HepG2 (cell line): ENCODE data around the gene PKMYT1. TPM values are rescaled to one million over a fixed set of nuclear protein-coding genes. Genes with fewer than 3 reads are reported as not detected.

ENCODE experiments used
- ATAC-seq: fragments of 200-7000 bp; cut with Tn5 transposase; 3 replicates; pipeline ENCODE4 v1.9.1; 2020; ENCODE audit warnings: mild to moderate bottlenecking, moderate library complexity
- BruUV-seq: library from RNA; stranded (reverse); fragments of 400-500 nt; replicated peaks from 2 replicates; lab custom pipeline; 2021; lab: Mats Ljungman, UMichigan
- CTCF ChIA-PET: fragments of 300-600 bp; formaldehyde crosslinking; extraction: SDS; loops from one replicate; lab custom pipeline; 2021; ENCODE audit warnings: low total read pairs, inconsistent platforms, low intra/inter-chr PET ratio; lab: Yijun Ruan, JAX
- POLR2A ChIA-PET: fragments of 350-600 bp; sonication (Branson Sonifier 250); formaldehyde crosslinking; loops from one replicate; lab custom pipeline; 2020; ENCODE audit warnings: antibody characterized with exemption, inconsistent platforms; lab: Yijun Ruan, JAX
- DNase-seq: peaks from one replicate; pipeline ENCODE4 v3.0.0-alpha.2; 2015; ENCODE audit warnings: low spot score
- FAIRE-seq: peaks from 3 replicates; lab custom pipeline; 2011; peaks lifted over from hg19 to GRCh38; lab: Jason Lieb, UNC
- H2AFZ ChIP-seq: one replicate; pipeline ENCODE4 v1.6.1; 2011; ENCODE audit warnings: low read length, inconsistent platforms
- H3K27ac ChIP-seq: fragments of 300-600 bp; 3 replicates; pipeline ENCODE4 v1.8.0; 2011; ENCODE audit warnings: mixed run types, mild to moderate bottlenecking, mixed read lengths, low read length, inconsistent platforms; ENCODE audit not compliant: insufficient read depth; ENCODE audit errors: extremely low read length
- H3K27me3 ChIP-seq, 2 experiments: fragments of 200-600 bp in 1 of 2; 2 replicates in 1 of 2; 3 replicates in 1 of 2; pipeline versions ENCODE4 v1.6.0 to v1.8.0; 2011; ENCODE audit warnings: low read length in 2 of 2, mild to moderate bottlenecking in 2 of 2, moderate library complexity in 2 of 2, inconsistent platforms in 1 of 2; ENCODE audit not compliant: insufficient read depth in 2 of 2, control insufficient read depth in 1 of 2
- H3K36me3 ChIP-seq, 2 experiments: fragments of 200-600 bp in 1 of 2; replicated peaks in 1 of 2; 2 replicates in 1 of 2; 3 replicates in 1 of 2; pipeline versions ENCODE4 v1.5.1 to v1.8.0; 2011; ENCODE audit warnings: low read length in 2 of 2, inconsistent platforms in 1 of 2; ENCODE audit not compliant: insufficient read depth in 2 of 2, control insufficient read depth in 1 of 2
- H3K4me1 ChIP-seq: 2 replicates; pipeline ENCODE4 v1.5.1; 2012; ENCODE audit warnings: low read length, inconsistent platforms; ENCODE audit not compliant: insufficient read depth
- H3K4me2 ChIP-seq: 2 replicates; pipeline ENCODE4 v1.6.0; 2011; ENCODE audit warnings: low read depth, low read length, inconsistent platforms
- H3K4me3 ChIP-seq, 3 experiments: fragments of 200-600 bp in 1 of 3; sonication (generic), shearing (Covaris generic) in 1 of 3; replicated peaks in 1 of 3; 2 replicates each; pipeline ENCODE4 v1.5.1; 2011 to 2016; ENCODE audit warnings: low read length in 3 of 3, inconsistent platforms in 2 of 3, low read depth in 2 of 3, mild to moderate bottlenecking in 2 of 3, control low read depth in 1 of 3, mixed read lengths in 1 of 3; ENCODE audit not compliant: insufficient read depth in 1 of 3
- H3K79me2 ChIP-seq: one replicate; pipeline ENCODE4 v1.6.1; 2011; ENCODE audit warnings: low read length, inconsistent platforms; ENCODE audit not compliant: insufficient read depth
- H3K9ac ChIP-seq: 2 replicates; pipeline ENCODE4 v1.6.0; 2011; ENCODE audit warnings: mild to moderate bottlenecking, low read depth, low read length, inconsistent platforms; ENCODE audit not compliant: insufficient read depth
- H3K9me3 ChIP-seq: 2 replicates; pipeline ENCODE4 v1.5.1; 2012; ENCODE audit warnings: mild to moderate bottlenecking, low read length
- H4K20me1 ChIP-seq: 2 replicates; pipeline ENCODE4 v1.6.0; 2011; ENCODE audit warnings: inconsistent platforms, mild to moderate bottlenecking, low read length, moderate library complexity; ENCODE audit not compliant: insufficient read depth
- CEBPG ChIP-seq: IDR thresholded peaks from 2 replicates; pipeline ENCODE4 v1.6.1; 2016
- ELF4 ChIP-seq: sonication (generic); formaldehyde crosslinking; IDR thresholded peaks from 2 replicates; pipeline ENCODE4 v1.5.0; 2020; ENCODE audit warnings: missing genetic modification reagents, mild to moderate bottlenecking, moderate library complexity, borderline replicate concordance
- HMG20B ChIP-seq: conservative IDR thresholded peaks from 2 replicates; pipeline ENCODE4 v1.6.1; 2016; ENCODE audit warnings: missing genetic modification reagents, missing compliant biosample characterization
- MAFF ChIP-seq: IDR thresholded peaks from 2 replicates; pipeline ENCODE4 v1.6.1; 2011; ENCODE audit warnings: low read depth, low read length, improper control_type of control experiment
- MATR3 ChIP-seq: sonication (generic); formaldehyde crosslinking; IDR thresholded peaks from 2 replicates; pipeline ENCODE4 v1.4.0; 2020; ENCODE audit warnings: missing genetic modification reagents
- PRMT3 ChIP-seq: sonication (generic); formaldehyde crosslinking; IDR thresholded peaks from 2 replicates; pipeline ENCODE4 v1.8.1; 2022; ENCODE audit warnings: low read depth, mild to moderate bottlenecking, moderate library complexity, missing genetic modification reagents, borderline replicate concordance
- REXO4 ChIP-seq: sonication (generic); formaldehyde crosslinking; IDR thresholded peaks from 2 replicates; pipeline ENCODE4 v1.8.0; 2022; ENCODE audit warnings: missing genetic modification reagents, mild to moderate bottlenecking, borderline replicate concordance
- SP2 ChIP-seq: sonication (generic); formaldehyde crosslinking; IDR thresholded peaks from 2 replicates; pipeline ENCODE4 v1.5.1; 2020; ENCODE audit warnings: mild to moderate bottlenecking, missing genetic modification reagents
- TP53 ChIP-seq: sonication (generic); formaldehyde crosslinking; conservative IDR thresholded peaks from 2 replicates; pipeline ENCODE4 v1.4.0; 2020; ENCODE audit warnings: missing genetic modification reagents
- YEATS2 ChIP-seq: sonication (generic); formaldehyde crosslinking; IDR thresholded peaks from 2 replicates; pipeline ENCODE4 v1.4.0; 2020; ENCODE audit warnings: missing genetic modification reagents, borderline replicate concordance
- ZFAT ChIP-seq: sonication (generic); formaldehyde crosslinking; conservative IDR thresholded peaks from 2 replicates; pipeline ENCODE4 v1.8.1; 2023; ENCODE audit warnings: missing genetic modification reagents, inconsistent platforms
- ZKSCAN8 ChIP-seq: IDR thresholded peaks from 2 replicates; pipeline ENCODE4 v1.6.1; 2016; ENCODE audit warnings: borderline replicate concordance, missing genetic modification reagents, missing compliant biosample characterization
- ZNF235 ChIP-seq: sonication (generic); formaldehyde crosslinking; IDR thresholded peaks from 2 replicates; pipeline ENCODE4 v1.8.1; 2023; ENCODE audit warnings: mild to moderate bottlenecking, missing genetic modification reagents, borderline replicate concordance
- ZNF30 ChIP-seq: sonication (generic); formaldehyde crosslinking; IDR thresholded peaks from 2 replicates; pipeline ENCODE4 v1.5.0; 2020; ENCODE audit warnings: mild to moderate bottlenecking, missing genetic modification reagents
- ZNF629 ChIP-seq: sonication (generic); formaldehyde crosslinking; conservative IDR thresholded peaks from 2 replicates; pipeline ENCODE4 v1.5.0; 2020; ENCODE audit warnings: missing genetic modification reagents
- ZNF713 ChIP-seq: sonication (generic); formaldehyde crosslinking; IDR thresholded peaks from 2 replicates; pipeline ENCODE4 v1.4.0; 2020; ENCODE audit warnings: mild to moderate bottlenecking, missing genetic modification reagents
- ZNF781 ChIP-seq: sonication (generic); formaldehyde crosslinking; IDR thresholded peaks from 2 replicates; pipeline ENCODE4 v1.5.1; 2020; ENCODE audit warnings: borderline replicate concordance, mild to moderate bottlenecking, missing genetic modification reagents; ENCODE audit errors: not compliant biosample characterization
- ZNF879 ChIP-seq: sonication (generic); formaldehyde crosslinking; IDR thresholded peaks from 2 replicates; pipeline ENCODE4 v1.8.1; 2023; ENCODE audit warnings: missing genetic modification reagents
- WGBS: methylation state at CpG from one replicate; pipeline ENCODE4 v1.1.6; 2017; ENCODE audit warnings: low lambda C conversion rate; 5-methylcytosine and 5-hydroxymethylcytosine counted together
- in situ Hi-C: cut with HindIII; loops from 2 replicates; pipeline ENCODE4 v1.10.0; 2017; ENCODE audit warnings: low pct_unique_long_range_greater_than_20kb; ENCODE audit not compliant: extremely low pct_ligation_motif_present
- intact Hi-C: fragments of 100-400 bp; cut with micrococcal nuclease; formaldehyde crosslinking; loops from one replicate; pipeline ENCODE4 v1.10.0; 2022; ENCODE audit not compliant: unreplicated experiment
- polyA plus RNA-seq, 8 experiments: library from polyadenylated mRNA; depleted of rRNA in 3 of 8; stranded (reverse) in 7 of 8; unstranded in 1 of 8; fragments of >200 nt; fragmentation: Illumina TruSeq in 4 of 8; extraction: Trizol in 4 of 8; gene quantifications; 2 replicates each; pipeline versions ENCODE4 v1.2.1 to v1.2.3, GENCODE V29; 2011 to 2016; ENCODE audit warnings: low read depth in 4 of 8, missing spikeins in 1 of 8, mixed read lengths in 1 of 8; ENCODE audit not compliant: insufficient read depth in 1 of 8
- total RNA-seq, 5 experiments: library from RNA; depleted of rRNA; stranded (reverse); fragments of >200 nt; fragmentation: Illumina TruSeq; extraction: Trizol; gene quantifications; 2 replicates each; pipeline ENCODE4 v1.2.3, GENCODE V29; 2016; ENCODE audit warnings: low read depth in 1 of 5
- TF ChIP-seq, protein P1 (sequence below): sonication (generic); formaldehyde crosslinking; IDR thresholded peaks from 2 replicates; pipeline ENCODE4 v1.4.0; 2020; ENCODE audit warnings: missing genetic modification reagents
- TF ChIP-seq, protein P2 (sequence below): sonication (generic); formaldehyde crosslinking; IDR thresholded peaks from 2 replicates; pipeline ENCODE4 v1.5.0; 2020; ENCODE audit warnings: mild to moderate bottlenecking, low read depth, missing genetic modification reagents, borderline replicate concordance
- TF ChIP-seq, protein P3 (sequence below): sonication (generic); formaldehyde crosslinking; IDR thresholded peaks from 2 replicates; pipeline ENCODE4 v1.8.1; 2023; ENCODE audit warnings: mild to moderate bottlenecking, missing genetic modification reagents

PKMYT1 gene
- total and polyA plus RNA-seq, 2 of the 13 experiments (the other 11 are each of a cell fraction or from before 2014, with no cell fraction given) = 7.0 to 27.8 TPM

- peak; percentile 42; the same call in 1 of the 2 replicates for TF ChIP-seq SP2 (CRISPR knock-in tag)
- no peak for TF ChIP-seq MAFF
- no peak for TF ChIP-seq REXO4
- TF ChIP-seq, protein P1, sequence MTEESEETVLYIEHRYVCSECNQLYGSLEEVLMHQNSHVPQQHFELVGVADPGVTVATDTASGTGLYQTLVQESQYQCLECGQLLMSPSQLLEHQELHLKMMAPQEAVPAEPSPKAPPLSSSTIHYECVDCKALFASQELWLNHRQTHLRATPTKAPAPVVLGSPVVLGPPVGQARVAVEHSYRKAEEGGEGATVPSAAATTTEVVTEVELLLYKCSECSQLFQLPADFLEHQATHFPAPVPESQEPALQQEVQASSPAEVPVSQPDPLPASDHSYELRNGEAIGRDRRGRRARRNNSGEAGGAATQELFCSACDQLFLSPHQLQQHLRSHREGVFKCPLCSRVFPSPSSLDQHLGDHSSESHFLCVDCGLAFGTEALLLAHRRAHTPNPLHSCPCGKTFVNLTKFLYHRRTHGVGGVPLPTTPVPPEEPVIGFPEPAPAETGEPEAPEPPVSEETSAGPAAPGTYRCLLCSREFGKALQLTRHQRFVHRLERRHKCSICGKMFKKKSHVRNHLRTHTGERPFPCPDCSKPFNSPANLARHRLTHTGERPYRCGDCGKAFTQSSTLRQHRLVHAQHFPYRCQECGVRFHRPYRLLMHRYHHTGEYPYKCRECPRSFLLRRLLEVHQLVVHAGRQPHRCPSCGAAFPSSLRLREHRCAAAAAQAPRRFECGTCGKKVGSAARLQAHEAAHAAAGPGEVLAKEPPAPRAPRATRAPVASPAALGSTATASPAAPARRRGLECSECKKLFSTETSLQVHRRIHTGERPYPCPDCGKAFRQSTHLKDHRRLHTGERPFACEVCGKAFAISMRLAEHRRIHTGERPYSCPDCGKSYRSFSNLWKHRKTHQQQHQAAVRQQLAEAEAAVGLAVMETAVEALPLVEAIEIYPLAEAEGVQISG = peak; percentile 72
- 0 out of 2 replicates have a peak, but pooled peaks have one; percentile 27 for TF ChIP-seq TP53
- TF ChIP-seq YEATS2 (CRISPR knock-in tag) = 0 out of 2 replicates have a peak, but pooled peaks have one; percentile 24
Observed at GRCh38 chr16:3027983-3028715, 47.9 kb upstream of the PKMYT1 start (continued).

GRCh38 chr16:3027489-3027795 is 47.2 kb upstream of the PKMYT1 start:
- H3K4me3 ChIP-seq = no peak overlapping the region
- H3K27ac ChIP-seq = no peak overlapping the region
- peaks cover 4% of the 10 kb centered on the region for H3K79me2 ChIP-seq
- no peak for TF ChIP-seq ZNF879 (CRISPR knock-in tag)
- TF ChIP-seq, protein P2, sequence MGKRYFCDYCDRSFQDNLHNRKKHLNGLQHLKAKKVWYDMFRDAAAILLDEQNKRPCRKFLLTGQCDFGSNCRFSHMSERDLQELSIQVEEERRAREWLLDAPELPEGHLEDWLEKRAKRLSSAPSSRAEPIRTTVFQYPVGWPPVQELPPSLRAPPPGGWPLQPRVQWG = no peak
- TF ChIP-seq ZNF235 = no peak
- TF ChIP-seq MATR3 (CRISPR knock-in tag) = no peak
- no peak for TF ChIP-seq CEBPG (CRISPR knock-in tag)
- TF ChIP-seq ZNF629 = no peak
- TF ChIP-seq ELF4 (CRISPR knock-in tag) = no peak
- no peak for TF ChIP-seq HMG20B (CRISPR knock-in tag)
- TF ChIP-seq, protein P3, sequence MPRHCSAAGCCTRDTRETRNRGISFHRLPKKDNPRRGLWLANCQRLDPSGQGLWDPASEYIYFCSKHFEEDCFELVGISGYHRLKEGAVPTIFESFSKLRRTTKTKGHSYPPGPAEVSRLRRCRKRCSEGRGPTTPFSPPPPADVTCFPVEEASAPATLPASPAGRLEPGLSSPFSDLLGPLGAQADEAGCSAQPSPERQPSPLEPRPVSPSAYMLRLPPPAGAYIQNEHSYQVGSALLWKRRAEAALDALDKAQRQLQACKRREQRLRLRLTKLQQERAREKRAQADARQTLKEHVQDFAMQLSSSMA (CRISPR knock-in tag) = no peak
- TF ChIP-seq ZNF30 (CRISPR knock-in tag) = no peak
- TF ChIP-seq ZKSCAN8 = no peak
- TF ChIP-seq ZNF713 (CRISPR knock-in tag) = no peak
- TF ChIP-seq ZNF781 (CRISPR knock-in tag) = no peak
- TF ChIP-seq ZFAT (CRISPR knock-in tag) = no peak
- TF ChIP-seq PRMT3 (CRISPR knock-in tag) = no peak
- TF ChIP-seq, all 625 proteins: peak for 0
- no TSS peak for BruUV-seq
- ChIA-PET CTCF (interaction anchor here (1.7 kb wide), 1 partner anchor 24 kb away, joined by 11 read pairs; no protein-coding TSS in a partner anchor), POLR2A (interaction anchor here (0.9 to 18.8 kb wide), 13 partner anchors 8 to 107 kb away, joined by 3 to 750 read pairs (median 6); partner anchors contain the start of genes CLDN9, IL32, KREMEN2 and PKMYT1)
- peaks cover 41% of the 10 kb centered on the region for H3K4me1 ChIP-seq
- DNase-seq (no peak), ATAC-seq (no peak), FAIRE-seq (no peak)
- intact Hi-C loops (no loop called here), in situ Hi-C loops (no loop called here)
- H3K36me3 ChIP-seq = peaks cover 16 to 17% of the 10 kb centered on the region in 2 experiments; a peak in 4 of 5 replicates
- no peak overlapping the region for H2AFZ ChIP-seq
- H3K9ac ChIP-seq = no peak overlapping the region
- peaks cover 5 to 38% of the 10 kb centered on the region in 2 experiments for H3K27me3 ChIP-seq
- no peak overlapping the region for H3K4me2 ChIP-seq
- WGBS = 93% methylated on average over 8 of the region's 8 CpGs
- H4K20me1 ChIP-seq = peaks cover 17% of the 10 kb centered on the region; the same call in 1 of the 2 replicates
- no peaks in the 10 kb centered on the region for H3K9me3 ChIP-seq
